Subcutaneous adipose tissue (tissue), 4 donors: ENCODE measurements around the gene IL20. TPM values are rescaled to one million over a fixed set of nuclear protein-coding genes. Genes with fewer than 3 reads are reported as not detected.

Source experiments
- total RNA-seq, 4 donors: library from RNA; depleted of rRNA; stranded (reverse); fragments of >200 nt; gene quantifications; one replicate each; pipeline ENCODE4 v1.1.0, GENCODE V29; 2016
- TF ChIP-seq, protein P1 (sequence below): fragments of 450-650 bp; IDR thresholded peaks from one replicate; pipeline ENCODE4 v1.5.1; 2016; ENCODE audit warnings: low read depth, mild to moderate bottlenecking, control low read depth, antibody characterized with exemption, moderate library complexity

IL20 gene
- total RNA-seq, 4 donors from 2014 or later, result not detected

DNA sequence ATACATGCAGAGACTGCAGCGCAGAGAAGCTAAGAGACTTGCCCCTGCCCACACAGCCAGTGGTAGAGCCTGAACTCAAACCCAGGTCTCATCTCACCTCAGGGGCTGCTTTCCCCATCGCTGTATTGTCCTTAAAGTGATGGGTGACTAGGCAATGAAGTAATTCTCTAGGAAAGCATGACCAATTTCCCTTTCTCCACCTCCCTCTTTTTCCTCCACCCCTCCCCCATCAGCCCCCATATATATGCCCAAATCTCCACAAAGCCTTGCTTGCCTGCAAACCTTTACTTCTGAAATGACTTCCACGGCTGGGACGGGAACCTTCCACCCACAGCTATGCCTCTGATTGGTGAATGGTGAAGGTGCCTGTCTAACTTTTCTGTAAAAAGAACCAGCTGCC lies 31.8 kb downstream of the IL20 start, which contains the start of gene IL24:
Gene IL24 (plus strand): TSS at position 269 of the 400 bp plus-strand sequence. CDS start 390 bp downstream, outside the sequence.
- TF ChIP-seq, protein P1, sequence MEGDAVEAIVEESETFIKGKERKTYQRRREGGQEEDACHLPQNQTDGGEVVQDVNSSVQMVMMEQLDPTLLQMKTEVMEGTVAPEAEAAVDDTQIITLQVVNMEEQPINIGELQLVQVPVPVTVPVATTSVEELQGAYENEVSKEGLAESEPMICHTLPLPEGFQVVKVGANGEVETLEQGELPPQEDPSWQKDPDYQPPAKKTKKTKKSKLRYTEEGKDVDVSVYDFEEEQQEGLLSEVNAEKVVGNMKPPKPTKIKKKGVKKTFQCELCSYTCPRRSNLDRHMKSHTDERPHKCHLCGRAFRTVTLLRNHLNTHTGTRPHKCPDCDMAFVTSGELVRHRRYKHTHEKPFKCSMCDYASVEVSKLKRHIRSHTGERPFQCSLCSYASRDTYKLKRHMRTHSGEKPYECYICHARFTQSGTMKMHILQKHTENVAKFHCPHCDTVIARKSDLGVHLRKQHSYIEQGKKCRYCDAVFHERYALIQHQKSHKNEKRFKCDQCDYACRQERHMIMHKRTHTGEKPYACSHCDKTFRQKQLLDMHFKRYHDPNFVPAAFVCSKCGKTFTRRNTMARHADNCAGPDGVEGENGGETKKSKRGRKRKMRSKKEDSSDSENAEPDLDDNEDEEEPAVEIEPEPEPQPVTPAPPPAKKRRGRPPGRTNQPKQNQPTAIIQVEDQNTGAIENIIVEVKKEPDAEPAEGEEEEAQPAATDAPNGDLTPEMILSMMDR, result no peak

DNA sequence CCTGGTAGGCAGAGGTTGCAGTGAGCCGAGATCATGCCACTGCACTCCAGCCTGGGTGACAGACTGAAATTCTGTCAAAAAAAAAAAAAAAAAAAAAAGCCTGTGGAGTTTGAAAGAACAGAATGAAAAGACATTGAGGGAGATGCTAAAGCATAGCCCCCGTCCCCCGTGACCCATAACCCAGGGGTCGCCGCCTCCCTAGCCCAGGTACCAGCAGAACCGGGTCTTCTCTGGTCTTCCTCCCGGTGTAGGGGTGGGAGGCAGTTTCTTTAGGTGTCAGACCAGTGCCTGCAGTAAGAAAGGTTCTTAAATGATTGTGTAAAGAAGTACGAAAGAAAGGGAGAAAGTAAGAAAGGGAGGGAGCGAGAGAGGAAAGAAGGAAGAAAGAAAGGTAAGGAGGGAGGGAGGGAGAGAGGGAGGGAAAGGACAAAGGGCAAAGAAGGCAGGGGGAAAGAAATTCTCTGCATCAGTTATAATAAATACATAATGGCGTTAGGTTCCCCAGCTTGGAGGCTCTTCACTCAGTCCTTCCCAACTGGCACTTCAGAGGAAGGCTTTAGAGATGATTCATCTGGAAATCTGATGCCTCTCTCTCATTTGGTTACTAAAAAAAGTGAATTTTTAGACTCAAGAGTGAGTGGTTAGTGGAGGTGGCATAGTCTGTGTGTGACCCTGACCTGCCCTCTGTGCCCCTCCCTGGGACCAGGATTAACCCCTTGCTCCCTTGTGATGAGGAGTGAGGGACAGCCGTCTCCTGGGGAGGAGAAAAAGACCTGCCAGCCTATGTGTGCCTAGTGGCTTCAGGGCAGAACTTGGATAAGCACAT lies 32.9 kb downstream of the IL20 start:
- TF ChIP-seq, protein P1, result no peak

- TF ChIP-seq, protein P1, result no peak
Measured at GRCh38 chr1:206898915-206899431, 33.5 kb downstream of the IL20 start.

- TF ChIP-seq, protein P1, result no peak
Measured at GRCh38 chr1:206899717-206900116, 34.3 kb downstream of the IL20 start.

DNA sequence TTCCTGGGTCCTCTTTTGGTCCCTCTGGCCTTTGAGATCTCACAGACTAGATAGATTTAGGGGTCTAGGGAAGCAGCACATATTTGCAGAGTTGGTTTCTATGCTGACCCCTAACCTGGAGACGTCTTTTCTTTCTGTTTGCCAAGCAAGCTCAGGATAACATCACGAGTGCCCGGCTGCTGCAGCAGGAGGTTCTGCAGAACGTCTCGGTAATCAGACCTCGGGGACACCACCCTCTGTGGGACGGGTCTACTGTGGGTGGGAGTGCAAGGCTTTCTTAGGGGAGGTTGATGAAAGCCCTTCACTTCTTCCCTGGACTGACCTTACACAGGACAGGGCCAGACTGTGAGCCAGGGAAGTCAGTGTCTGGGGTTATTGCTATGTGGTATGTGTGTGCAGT lies 34.7 kb downstream of the IL20 start:
- TF ChIP-seq, protein P1, result no peak

- TF ChIP-seq, protein P1, result no peak
Measured at GRCh38 chr1:206901944-206902343, 36.5 kb downstream of the IL20 start.

- TF ChIP-seq, protein P1, result no peak
Measured at GRCh38 chr1:206902702-206903101, 37.3 kb downstream of the IL20 start.
